Psoas muscle (tissue), 8 donors: ENCODE data around the gene A4GALT. TPM values are rescaled to one million over a fixed set of nuclear protein-coding genes. Genes with fewer than 3 reads are reported as not detected.
A peak's percentile ranks its signal among the peaks of the same experiment; 100 is the strongest.

Source experiments
- ATAC-seq, 4 donors: fragments of 200-7000 bp; cut with Tn5 transposase; one replicate each; pipeline ENCODE4 v1.9.1; 2020; ENCODE audit warnings: moderate library complexity in 3 of 4, mild to moderate bottlenecking in 2 of 4
- DNase-seq, 2 donors: peaks; one replicate each; pipeline ENCODE4 v3.0.0-alpha.2; 2020
- H3K27ac ChIP-seq: fragments of 200-600 bp; one replicate; pipeline ENCODE4 v1.8.0; 2022
- H3K27me3 ChIP-seq, 3 donors: fragments of 200-600 bp in 1 of 3; one replicate each; pipeline versions ENCODE4 v1.6.1 to v1.8.0; 2013 to 2022; ENCODE audit warnings: low read length in 2 of 3, mild to moderate bottlenecking in 2 of 3, moderate library complexity in 1 of 3; ENCODE audit not compliant: insufficient read depth in 3 of 3
- H3K36me3 ChIP-seq, 2 donors: fragments of 200-600 bp in 1 of 2; one replicate each; pipeline versions ENCODE4 v1.6.1 to v1.8.0; 2013 to 2022; ENCODE audit warnings: low read depth in 1 of 2, mild to moderate bottlenecking in 1 of 2, moderate library complexity in 1 of 2; ENCODE audit not compliant: insufficient read depth in 1 of 2
- H3K4me1 ChIP-seq: fragments of 200-600 bp; one replicate; pipeline ENCODE4 v1.8.0; 2022
- H3K4me3 ChIP-seq: fragments of 200-600 bp; one replicate; pipeline ENCODE4 v1.8.0; 2022; ENCODE audit warnings: mild to moderate bottlenecking
- H3K9me3 ChIP-seq: fragments of 200-600 bp; one replicate; pipeline ENCODE4 v1.8.0; 2022
- WGBS, 3 donors: extraction: QIAGEN DNeasy Blood & Tissue Kit; methylation state at CpG; one replicate each; pipeline versions ENCODE4 v1.1.6 to v1.1.7; 2013; 5-methylcytosine and 5-hydroxymethylcytosine counted together
- intact Hi-C, 2 donors: fragments of 100-400 bp; cut with DNase I; formaldehyde crosslinking; loops; one replicate each; pipeline versions ENCODE4 v1.11.0 to v1.14.2; 2022
- polyA plus RNA-seq, 3 donors: library from polyadenylated mRNA; stranded (reverse); fragments of 200-250 nt; gene quantifications; one replicate each; pipeline ENCODE4 v1.2.3, GENCODE V29; 2013
- total RNA-seq, 4 donors: library from RNA; stranded (reverse); fragmentation: NEBNext Ultra II Directional in 2 of 4; extraction: Animal tissue kit (Norgen Biotek cat#: 25700) in 2 of 4; gene quantifications; one replicate each; pipeline versions ENCODE4 v1.2.1 to v1.2.4, GENCODE V29; 2021 to 2023
- TF ChIP-seq, protein P1 (sequence below): fragments of 200-600 bp; IDR thresholded peaks from one replicate; pipeline ENCODE4 v1.8.0; 2022; ENCODE audit warnings: antibody characterized with exemption
- donor health status: healthy with polysubstance abuse.
- donor health status: DM: no; HTN: no; CAD: no; lungs with moderate emphysema.
- donor health status: Bipolar disorder and iron deficiency.
- donor health status: healthy.
- donor health status: DM: yes; HTN: yes; CAD: no.
- donor health status: DM: no; HTN: no; CAD: no.
- donor health status: DM: no; HTN: no; CAD: no.
- donor health status: DM: yes; HTN: yes; CAD: no.

The A4GALT gene
- total and polyA plus RNA-seq, 7 donors, result 6.5 to 28.8 (median 15.2) TPM

GRCh38 chr22:42645341-42645937 lies 75.2 kb downstream of the A4GALT start:
- DNase-seq (peak in 1 of 2 donors; percentile 65), ATAC-seq (peak in 3 of 4 donors; percentile 6 to 28 (median 9))
- Histone ChIP-seq H3K27me3 (no peaks in the 10 kb centered on the region), H3K4me3 (peak overlapping the region; percentile 67), H3K4me1 (peaks cover 61% of the 10 kb centered on the region), H3K9me3 (no peaks in the 10 kb centered on the region), H3K27ac (peak overlapping the region; percentile 96), H3K36me3 (no peaks in the 10 kb centered on the region)
- 27 to 37% (median 35%) methylated on average over 19 of the region's 19 CpGs for WGBS, 3 donors
- intact Hi-C loops, result loop anchor here in 1 of 2 donors (5.0 kb wide), 1 partner anchor 52 kb away; no protein-coding TSS in a partner anchor
- TF ChIP-seq, protein P1, sequence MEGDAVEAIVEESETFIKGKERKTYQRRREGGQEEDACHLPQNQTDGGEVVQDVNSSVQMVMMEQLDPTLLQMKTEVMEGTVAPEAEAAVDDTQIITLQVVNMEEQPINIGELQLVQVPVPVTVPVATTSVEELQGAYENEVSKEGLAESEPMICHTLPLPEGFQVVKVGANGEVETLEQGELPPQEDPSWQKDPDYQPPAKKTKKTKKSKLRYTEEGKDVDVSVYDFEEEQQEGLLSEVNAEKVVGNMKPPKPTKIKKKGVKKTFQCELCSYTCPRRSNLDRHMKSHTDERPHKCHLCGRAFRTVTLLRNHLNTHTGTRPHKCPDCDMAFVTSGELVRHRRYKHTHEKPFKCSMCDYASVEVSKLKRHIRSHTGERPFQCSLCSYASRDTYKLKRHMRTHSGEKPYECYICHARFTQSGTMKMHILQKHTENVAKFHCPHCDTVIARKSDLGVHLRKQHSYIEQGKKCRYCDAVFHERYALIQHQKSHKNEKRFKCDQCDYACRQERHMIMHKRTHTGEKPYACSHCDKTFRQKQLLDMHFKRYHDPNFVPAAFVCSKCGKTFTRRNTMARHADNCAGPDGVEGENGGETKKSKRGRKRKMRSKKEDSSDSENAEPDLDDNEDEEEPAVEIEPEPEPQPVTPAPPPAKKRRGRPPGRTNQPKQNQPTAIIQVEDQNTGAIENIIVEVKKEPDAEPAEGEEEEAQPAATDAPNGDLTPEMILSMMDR, result no peak

DNA sequence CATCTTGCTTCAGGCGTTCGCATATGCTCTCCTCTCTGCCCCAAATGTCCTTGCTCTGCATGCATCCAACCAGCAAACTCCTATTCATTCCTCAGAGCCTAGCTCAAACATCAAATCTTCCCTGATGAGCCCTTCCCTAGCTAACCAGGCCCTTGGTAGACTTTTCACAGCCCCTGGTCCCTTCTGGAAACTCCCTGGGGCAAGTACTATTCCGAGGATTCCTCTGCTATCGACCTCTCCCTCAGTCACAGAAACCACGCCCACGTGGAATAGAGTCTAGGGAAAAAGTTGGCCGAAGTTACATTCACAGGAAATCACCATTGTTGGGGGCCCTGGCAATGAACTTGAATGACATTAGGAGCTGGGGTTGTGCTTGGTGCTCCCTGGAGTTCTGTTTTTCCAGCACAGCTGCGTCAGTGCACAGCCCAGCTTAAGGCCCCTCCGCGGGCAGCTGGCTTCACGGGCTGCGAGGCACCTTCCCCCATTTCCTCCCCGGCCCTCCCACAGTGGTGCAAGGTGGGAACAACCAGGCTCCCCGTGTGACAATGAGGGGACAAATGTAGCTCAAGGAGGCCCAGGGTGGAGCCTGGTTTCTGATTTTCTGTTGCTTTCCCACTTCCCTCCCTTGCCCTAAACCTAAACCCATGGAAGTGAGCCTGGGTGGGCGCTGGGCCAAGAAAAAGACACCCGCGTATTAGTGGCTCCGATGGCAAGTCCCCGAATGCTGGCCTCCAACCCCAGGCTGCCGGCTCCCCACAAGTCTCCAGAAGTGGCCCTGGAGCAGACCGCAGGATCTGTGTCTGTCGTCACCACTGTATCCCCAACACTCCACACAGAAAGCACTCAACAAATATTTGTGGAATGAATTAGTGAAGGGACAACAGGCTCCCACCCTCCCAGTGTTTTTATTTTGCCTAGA lies 76.0 kb downstream of the A4GALT start:
- TF ChIP-seq, protein P1, result no peak
- intact Hi-C loops, result loop anchor here in 1 of 2 donors (5.0 kb wide), 1 partner anchor 53 kb away; no protein-coding TSS in a partner anchor
- Histone ChIP-seq H3K36me3 (no peaks in the 10 kb centered on the region), H3K4me1 (peaks cover 61% of the 10 kb centered on the region), H3K27ac (peak overlapping the region; percentile 96), H3K27me3 (no peaks in the 10 kb centered on the region), H3K9me3 (no peaks in the 10 kb centered on the region), H3K4me3 (peak overlapping the region; percentile 67)
- WGBS, 3 donors, result 16 to 25% (median 19%) methylated on average over 22 of the region's 22 CpGs
- DNase-seq (peak; percentile 67 to 81), ATAC-seq (no peak)

DNA sequence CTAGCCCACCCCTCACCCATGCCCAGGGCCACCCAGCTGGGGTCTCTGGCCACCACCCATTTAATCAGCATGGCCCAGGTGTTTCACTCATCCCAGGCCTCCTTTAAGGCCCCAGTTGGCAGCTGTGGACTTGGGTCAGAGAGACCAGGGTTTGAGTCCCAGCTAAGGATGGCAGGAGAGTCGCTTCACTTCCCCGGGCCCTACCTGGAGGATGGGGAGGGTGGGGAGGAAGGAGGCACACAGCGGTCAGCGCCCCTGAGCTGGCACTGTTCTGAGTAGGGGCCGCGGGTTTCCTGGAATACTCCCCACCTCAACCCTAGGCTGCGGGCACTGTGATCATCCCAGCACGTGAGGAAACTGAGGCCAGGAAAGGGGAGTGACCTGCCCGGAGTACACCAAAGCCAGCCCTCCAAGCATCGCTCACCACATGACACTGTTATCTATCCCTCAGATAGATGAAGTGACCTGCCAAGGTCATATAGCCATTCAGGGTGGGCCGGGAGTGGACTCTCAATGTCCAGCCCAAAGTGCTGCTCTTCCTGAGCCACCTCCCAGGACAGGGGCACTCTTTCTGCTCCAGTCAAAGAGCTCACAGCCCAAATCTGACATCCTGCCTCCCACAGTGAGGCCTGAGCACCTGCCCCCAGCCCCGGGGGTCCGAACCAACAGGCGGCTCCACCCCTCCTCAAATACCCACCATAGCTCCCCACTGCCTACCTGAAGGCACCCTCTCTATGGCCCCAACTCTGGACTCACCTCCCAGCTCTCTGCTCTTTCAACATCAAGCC lies 76.8 kb downstream of the A4GALT start:
- intact Hi-C loops, result no loop called here
- WGBS, 3 donors, result 82 to 91% (median 82%) methylated on average over 14 of the region's 14 CpGs
- H3K9me3 ChIP-seq, result no peaks in the 10 kb centered on the region
- H3K4me1 ChIP-seq, result peaks cover 68% of the 10 kb centered on the region
- peak overlapping the region; percentile 32 for H3K4me3 ChIP-seq
- ATAC-seq, result no peak
- no peaks in the 10 kb centered on the region for H3K27me3 ChIP-seq
- TF ChIP-seq, protein P1, result no peak
- peak overlapping the region; percentile 96 for H3K27ac ChIP-seq
- no peak for DNase-seq
- H3K36me3 ChIP-seq, result no peaks in the 10 kb centered on the region

DNA sequence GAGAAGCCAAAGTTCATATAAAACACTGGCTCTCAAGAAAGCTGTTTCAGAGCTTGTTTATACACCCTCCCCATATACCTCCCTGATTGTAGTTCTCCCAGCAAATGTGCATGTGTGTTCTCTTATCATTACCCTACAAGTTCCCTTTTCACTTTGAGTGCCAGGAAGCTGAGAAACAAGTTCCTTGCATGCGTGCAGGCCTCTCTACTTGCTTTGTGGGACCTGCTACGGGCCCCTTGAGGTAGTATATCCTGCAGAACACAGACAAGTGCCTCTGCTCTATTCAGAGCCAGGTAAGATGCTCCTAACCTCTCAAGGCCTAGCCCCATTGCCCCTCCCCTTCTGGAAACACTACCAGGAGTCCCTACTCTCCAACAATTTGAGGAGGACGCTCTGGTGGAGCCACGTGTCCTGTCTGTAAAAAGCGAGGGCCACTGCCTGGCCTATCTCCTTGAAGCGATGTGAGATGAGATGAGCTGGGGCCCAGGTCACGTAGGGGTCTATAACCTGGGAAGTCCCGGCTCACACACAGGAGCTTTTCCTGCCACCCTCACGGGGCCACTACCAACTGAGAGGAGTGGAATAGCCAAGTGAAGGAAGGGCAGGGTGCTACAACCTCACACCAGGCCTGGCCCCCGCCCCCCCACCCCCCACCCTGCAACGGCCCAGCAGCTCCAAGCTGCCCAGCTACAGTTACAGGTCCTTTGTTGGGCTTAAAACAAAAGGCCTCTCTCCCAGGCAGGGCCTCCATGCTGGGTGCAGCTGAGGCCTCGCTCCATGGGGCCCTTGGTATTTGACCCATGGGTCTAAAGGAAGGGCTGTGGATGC lies 77.7 kb downstream of the A4GALT start:
- Histone ChIP-seq H3K4me3 (no peak overlapping the region), H3K4me1 (peaks cover 66% of the 10 kb centered on the region), H3K36me3 (no peaks in the 10 kb centered on the region), H3K9me3 (no peaks in the 10 kb centered on the region), H3K27me3 (no peaks in the 10 kb centered on the region), H3K27ac (peak overlapping the region; percentile 96)
- no peak for ATAC-seq
- TF ChIP-seq, protein P1, result no peak
- DNase-seq, result no peak
- WGBS, 3 donors, result 73 to 81% (median 79%) methylated on average over 12 of the region's 12 CpGs
- intact Hi-C loops, result no loop called here
